HG02571 (cell line): ENCODE data around the gene PTX4.

Experiments
- ATAC-seq: cut with Tn5 transposase; IDR thresholded peaks from one replicate; pipeline ENCODE4 v1.9.1; 2021; ENCODE audit warnings: mild to moderate bottlenecking, moderate library complexity; ENCODE audit not compliant: unreplicated experiment

Gene PTX4, protein sequence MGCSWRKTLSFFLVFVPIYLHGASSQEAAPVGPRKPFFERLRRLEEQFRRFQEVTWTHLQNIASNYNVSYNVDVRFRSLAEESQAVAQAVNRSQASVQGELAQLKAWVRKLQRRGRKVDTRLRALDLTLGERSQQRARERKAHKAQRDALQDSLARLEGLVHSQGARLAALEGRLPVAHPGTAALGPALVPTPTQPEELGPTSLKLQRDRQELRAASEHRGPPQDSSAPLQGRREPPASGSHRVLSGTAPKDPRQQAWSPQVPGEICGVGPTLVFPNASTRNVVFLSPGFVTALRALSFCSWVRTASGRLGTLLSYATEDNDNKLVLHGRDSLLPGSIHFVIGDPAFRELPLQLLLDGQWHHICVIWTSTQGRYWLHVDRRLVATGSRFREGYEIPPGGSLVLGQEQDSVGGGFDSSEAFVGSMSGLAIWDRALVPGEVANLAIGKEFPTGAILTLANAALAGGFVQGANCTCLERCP

DNA sequence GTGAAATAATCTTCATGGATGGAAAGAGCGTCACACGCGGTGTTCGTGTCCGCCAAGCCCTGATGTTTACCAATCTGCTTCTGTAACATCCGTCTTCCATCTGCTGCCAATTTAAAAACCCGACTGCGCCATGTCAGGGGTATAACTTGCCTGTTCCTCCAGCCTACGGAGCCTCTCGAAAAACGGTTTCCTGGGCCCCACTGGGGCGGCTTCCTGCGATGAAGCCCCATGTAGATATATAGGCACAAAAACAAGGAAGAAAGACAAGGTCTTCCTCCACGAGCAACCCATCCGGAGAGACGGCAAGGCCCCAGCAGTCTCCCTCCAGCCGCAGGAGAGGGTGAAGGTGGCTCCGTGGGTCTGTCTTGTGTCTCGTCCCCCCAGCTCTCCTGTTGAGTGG, at the start of gene PTX4:
TSS of gene PTX4 (minus strand) at position 326 of the 400 bp plus-strand sequence. CDS start at position 291, 35 bp downstream.
- ATAC-seq: no peak

DNA sequence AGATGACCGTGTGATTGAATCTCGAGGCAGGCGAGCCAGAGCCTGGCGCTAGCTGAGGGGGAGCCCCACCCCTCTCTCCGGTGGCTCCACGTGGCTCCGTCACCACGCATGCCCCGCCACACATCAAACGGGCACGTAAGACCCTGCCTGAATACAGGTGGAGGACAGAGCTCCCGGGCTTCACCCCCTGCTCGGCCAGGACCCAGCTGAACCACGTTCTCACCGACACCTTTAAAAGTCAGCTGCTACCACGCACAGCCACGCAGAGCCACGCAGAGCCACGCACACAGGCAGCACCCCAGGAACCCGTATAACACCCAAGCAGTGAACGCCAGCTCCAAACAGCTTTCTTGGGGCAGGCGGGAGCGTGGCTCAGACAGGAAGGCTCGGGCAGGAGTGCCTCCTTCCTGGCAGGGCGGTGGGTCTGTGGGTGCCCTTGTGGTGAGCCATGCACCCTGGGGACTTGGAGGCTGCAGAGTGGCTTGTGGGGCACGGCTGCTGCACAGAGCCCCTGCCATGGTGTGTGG, 49.1 kb upstream of the PTX4 start:
- no peak for ATAC-seq

DNA sequence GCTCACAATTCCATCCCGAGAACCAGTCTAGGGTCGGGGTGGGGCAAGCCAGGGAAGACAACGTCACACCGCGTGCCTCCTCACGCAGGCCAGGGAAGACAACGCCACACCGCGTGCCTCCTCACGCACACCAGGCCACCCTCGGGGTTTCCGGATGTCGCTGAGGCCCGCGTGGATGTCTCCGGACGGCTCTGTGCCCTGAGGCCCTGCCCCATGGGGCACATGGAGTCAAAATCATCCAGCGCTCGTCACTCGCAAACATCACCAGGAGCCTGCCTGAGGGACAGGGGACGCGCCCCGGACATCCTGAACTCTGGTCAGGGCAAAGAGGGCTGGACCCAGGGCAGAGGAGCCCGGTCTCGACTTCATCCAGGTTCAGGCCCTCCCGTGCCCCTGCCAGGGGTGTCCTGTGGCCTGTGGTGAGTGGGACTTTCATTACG, 48.4 kb upstream of the PTX4 start:
- ATAC-seq: no peak

DNA sequence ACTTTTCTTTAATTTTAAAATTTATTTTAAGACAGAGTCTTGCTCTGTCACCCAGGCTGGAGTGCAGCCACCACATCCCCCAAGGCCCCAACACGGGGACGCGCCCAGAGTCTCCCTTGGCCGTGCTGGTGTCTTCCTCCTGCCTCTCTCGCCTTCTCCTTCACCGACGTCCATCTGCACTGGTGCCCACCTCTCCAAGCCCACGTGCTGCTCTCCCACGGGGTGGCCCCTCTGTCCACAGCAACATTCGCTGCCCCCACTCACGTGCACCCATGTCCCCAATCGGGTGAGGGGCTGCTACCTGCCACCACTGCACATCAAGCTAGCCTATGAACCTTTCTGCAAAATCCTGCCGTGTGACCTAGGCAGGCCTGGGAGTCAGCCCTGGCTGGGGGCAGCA, 47.9 kb upstream of the PTX4 start:
- no peak for ATAC-seq

DNA sequence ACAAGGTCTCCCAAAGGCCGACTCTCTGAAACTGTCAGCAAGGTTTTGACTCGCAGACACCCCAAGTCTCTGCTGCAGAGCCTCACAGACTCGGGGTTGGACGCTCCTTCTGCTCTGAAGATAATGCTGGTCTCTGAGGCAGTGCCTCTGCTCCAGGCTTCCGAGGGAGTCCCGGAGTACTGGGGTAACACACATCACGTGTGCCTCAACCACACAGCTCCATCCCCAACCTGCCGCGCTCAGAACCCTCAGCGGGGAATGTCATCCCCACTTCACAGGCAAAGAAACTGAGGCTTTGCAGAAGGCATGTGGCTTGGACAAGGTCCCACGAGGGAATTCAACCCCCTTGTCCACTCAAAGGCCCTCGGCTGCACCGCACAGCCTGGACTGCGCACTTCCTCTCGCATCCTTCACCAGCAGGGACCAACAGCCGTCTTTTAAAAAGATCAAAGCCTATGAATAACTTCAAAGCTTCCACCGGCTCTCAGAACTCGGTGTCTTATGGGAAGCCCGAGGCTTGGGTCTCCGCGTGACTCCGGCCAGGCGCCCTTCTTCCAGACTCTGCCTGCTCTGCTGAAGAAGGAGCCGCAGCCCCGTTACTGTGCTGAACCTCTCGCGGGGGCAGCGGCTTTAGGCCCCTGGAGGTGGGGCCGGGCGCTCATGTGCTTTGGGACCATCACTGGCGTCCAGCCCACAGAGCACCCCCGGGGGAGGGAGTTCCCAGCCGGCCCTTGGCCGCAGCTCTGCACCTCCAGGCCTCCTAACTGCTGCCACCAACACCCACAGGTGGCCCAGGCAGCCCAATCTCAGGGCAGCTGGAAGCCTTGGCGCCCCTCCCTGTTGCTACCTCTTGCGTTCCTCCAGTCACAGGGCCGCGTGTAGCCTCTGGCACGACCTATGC, 46.9 kb upstream of the PTX4 start:
- ATAC-seq: no peak

DNA sequence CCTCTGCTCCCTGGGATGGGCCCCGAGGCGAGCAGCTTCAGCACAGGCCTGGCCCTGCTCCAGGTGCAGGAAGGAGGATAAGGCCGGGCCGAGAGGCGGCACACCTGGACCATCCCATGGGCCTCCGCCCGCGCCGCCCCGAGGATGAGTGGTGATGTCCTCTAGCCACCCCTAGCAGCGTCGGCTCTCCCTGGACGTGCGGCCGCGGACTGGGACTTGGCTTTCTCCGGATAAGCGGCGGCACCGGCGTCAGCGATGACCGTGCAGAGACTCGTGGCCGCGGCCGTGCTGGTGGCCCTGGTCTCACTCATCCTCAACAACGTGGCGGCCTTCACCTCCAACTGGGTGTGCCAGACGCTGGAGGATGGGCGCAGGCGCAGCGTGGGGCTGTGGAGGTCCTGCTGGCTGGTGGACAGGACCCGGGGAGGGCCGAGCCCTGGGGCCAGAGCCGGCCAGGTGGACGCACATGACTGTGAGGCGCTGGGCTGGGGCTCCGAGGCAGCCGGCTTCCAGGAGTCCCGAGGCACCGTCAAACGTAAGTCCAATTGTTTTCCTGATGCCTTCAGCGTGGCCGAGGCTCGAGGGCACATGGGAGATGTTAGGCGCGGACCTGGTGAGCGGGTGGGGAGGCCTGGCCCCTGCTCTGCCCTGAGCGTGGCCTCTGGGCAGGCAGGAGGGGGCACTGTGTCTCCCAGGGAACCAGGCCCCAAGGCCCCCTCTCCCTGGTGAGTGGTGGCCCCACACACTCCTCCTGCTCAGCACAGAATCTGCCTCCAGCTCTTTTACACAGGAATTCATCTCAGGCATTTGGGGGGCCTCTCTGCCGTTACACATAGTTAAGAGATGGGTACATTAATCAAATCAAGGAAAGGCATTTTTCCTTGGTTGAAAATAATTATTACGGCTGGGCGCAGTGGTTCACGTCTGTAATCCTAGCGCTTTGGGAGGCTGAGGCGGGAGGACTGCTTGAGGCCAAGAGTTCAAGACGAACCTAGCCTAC, 45.6 kb upstream of the PTX4 start:
- ATAC-seq: no peak

DNA sequence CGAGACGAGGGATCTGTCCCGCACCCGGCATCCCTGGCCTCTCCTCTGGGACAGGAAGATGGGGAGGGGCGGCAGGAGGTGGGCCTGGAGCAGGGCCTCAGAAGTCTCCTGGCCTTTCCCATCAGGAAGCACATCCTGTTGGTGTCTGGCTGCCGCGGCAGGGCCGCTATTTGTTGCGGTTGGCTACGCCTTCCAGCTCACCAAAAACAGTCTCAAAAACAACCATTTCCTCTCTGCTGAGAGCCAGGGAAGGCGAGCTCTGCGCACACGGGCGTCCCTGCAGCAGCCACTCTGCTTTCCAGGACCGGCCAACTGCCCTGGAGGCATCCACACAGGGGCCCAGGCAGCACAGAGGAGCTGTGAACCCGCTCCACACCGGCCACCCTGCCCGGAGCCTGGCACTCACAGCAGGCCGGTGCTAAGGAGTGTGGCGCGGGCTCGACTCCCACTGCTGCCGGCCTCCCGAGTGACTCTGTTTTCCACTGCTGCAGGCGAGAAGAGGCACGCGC, 44.8 kb upstream of the PTX4 start, which contains the start of gene TMEM204:
TSS of gene TMEM204 (plus strand) at position 224 of the 509 bp plus-strand sequence. CDS start 610 bp downstream, outside the sequence.
- ATAC-seq: no peak

DNA sequence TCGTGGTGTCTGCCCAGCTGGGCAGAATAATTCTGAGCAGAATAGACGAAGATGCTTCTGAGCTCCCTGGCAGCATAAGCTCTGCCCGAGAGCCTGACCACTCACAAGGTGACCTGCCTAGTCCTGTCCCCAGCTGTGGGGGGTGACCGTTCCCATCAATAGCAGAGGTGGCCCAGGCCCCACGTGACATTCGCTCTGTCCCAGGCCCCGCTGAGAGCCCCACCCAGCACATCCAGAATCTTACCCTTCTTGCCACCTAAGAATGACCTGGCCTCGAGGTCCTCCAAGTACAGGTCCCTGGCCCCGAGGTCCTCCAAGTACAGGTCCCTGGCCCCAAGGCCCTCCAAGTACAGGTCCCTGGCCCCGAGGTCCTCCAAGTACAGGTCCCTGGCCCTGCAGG, 44.0 kb upstream of the PTX4 start:
- no peak for ATAC-seq

DNA sequence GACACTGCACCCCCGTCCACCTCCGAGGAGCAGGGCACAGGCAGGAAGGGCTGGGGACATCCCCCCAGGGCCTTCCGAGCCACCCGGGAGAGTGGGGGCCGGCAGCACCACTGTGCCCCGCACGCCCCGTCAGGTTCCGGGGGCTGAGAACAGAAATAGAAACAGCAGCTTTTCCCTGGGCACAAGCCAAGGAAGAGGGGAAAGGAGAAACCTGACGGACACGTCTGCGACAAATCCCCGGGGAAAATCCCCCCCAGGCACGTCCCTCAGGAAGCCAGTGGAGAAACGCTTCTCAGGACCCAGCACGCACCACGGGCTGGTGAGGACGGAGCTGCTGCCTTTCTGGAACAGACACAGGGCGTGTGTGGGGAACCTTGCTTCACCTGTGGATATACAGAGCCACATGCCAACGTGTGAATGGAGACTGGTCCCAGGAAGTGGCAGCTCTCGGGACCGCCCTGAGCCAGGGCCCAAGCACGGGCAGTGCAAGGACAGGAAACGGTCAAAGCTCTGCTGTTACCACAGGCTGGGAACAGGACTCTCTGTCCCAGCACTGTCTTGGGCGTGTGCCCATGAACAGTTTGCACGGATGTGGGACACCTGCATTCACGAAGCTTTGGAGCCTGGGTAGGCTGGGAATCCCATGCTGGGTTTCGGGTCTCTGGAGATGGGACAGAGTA, 43.5 kb upstream of the PTX4 start:
- ATAC-seq: no peak

DNA sequence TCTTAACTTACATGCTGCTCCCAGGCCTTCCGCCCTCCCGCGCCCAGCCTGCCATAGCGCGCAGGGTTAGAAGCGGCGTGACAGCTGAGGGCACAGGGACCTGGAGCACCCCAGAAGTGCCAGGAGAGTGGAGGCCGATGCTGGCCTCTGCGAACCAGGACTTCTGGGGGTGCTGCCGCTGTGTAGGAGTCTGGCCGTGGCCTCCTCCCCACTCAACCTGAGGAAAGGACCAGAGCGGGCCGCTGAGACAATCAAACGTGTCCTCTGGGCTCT, 42.8 kb upstream of the PTX4 start:
- no peak for ATAC-seq

DNA sequence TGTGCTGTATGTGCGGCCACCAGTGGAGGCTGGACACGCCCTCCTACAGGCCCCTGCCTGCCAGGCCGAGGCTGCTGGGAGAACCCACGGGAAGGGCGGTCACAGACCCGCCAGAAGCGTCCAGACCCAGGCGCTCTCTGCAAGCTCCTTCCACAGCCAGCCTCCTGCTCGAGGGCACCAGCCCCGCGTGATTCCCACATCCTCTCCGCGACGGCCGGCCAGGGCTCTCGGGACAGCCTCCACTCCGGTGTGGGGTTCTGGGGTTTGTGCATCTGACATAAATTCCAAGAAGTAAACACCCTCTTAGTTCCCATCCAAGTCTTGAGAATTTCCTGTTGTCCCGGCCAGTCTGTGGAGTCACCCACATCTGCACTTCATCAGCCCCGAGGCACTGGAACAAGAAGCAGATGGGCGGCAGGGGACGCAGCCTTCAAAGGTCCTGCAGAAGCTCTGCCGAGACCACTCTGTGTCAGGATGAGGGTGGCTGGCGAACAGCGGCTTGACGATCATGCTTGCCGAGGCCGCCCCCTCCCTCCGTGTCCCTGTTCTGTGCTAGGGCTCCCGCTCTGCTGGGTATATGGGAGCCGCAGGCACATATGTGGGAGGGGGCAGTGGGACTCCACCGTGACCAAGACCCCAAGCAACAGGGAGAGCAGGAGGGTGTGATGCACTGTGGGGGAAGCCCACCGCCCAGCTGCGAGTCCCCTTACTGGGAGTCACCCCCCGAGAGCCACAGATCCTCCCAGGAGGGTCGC, 42.3 kb upstream of the PTX4 start:
- ATAC-seq: no peak

DNA sequence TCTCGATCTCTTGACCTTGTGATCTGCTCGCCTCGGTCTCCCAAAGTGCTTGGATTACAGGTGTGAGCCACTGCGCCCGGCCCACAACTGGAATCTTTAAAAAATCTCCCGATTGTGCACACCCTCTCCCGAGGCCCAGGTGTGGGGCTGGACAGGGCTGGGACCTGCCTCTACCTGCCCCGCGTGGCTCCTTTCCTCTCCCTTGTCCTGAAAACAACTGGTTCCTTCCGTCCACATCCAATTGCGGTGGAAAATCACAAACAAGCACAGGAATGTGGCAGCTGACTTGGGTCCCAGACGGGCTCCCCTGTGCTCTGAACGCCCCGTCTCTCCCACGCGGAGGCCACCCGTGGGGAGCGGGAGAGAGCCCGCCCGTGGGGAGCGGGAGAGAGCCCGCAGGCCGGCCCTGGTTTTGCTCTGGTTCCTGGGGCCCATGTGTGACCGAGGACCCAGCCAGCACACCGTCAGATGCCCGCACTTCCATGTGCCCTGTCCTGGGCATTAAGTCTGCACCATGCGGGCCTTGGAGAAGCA, 41.7 kb upstream of the PTX4 start:
- no peak for ATAC-seq

DNA sequence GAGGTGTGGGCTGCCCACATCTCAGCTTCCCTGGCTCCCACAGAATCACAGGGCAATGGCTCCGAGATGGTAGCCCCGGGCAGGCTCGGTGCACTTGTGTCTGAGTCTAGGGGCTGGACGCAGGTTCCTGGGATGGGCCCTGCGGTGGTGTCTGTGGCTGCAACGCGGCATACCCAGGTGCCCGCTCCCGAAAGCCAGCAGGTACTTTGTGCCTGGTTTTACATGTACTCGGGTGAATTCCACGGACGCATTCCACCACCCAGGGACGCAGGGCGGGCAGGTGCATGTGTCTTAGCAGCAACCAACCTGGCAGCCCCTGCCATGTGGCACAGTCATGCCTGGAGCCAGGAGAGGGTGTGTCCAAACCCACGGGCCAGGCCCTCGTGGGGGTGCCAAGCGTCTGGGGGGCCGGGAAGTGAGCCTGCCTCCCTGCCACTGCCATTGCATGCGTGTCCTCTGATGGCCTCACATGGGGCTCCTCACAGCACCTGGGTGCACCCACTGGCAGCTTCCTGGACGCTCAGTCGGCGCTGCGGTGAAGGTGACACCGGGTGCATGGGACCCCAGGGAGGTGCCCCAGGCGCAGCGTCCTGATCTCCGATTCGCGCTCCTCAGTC, 40.3 kb upstream of the PTX4 start:
- ATAC-seq: no peak

DNA sequence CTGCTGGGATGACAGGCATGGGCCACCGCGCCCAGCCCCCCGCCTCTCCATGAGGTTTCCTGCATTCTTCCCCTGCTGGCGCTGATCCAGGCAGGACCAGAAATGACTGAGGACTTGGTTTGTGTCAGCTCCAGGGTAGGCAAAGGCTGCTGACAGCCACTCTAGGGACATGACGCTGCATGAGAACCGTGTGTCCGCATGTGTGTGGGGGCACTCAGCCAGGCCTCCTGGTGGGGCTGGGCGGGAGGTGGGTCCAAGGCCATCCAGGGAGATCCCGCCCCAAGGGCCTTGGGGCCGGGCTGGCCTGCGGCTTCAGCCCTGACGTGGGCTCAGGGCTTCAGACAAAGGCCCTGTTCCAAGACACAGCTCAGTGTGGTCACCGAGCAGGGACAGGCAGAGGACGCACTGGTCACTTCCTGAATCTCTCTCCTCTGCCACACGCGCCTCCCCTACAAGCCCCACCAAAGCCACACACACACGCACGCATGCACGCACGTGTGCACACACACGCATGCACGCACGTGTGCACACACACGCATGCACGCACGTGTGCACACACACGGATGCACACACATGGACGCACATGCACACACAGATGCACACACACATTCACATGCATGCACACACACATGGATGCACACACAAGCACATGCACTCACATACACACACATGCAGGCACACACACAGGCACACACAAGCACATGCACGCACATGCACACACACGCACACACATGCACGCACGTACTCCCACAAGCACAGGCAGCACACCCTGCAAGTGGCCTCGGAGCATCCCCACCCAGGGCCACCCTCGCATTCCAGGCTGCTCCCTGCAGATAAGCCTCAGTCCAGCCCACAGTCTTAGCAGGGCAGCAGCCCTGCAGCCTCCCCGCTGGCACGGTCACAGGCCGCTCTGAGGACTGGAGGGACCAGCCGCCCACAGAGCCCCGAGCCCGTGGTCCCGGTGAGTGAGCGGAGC, 39.4 kb upstream of the PTX4 start:
- ATAC-seq: no peak

DNA sequence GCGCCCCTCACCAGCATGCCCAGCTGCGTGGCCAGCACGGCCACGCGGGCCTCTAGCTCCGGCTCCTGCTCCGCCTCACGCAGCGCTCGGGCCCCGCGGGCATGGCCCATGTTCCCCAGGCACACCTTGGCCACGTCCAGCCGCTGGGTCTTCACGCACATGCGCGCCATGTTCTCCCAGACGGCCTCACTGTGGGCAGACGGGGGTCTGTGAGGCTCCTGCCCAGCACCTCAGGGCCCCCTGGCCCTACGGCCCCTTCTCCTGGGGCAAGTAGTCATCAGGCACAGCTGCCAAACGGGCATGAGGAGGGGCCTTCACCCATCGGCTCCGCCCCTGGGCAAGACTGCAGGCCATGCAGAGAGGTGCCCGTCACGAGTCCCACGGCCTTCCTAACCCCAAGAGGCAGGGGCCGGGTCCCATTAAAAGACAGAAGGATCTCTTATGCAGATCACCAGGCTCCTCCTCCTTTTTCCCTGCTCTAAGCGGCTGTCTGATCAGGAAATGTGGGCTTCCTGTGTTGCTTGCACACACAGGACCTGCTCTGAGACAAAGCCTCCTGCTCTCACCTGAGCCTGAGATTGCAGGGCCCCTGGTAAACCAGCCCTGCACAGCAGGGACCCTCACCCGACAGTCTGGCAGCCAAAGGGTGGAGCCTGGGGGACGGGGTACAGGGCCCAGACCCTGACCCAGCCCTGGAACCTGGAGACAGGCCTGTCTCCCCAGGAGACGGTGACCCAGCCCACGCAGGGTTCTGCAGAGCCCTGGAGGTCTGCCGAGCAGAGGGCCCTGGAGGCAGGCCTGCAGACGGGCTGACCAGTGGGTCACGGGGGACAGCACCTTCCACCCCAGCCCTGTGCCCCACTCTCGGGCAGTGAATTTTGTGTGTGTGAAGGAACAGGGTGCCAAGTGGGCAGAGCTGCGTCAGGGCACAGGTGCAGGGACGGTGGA, 38.1 kb upstream of the PTX4 start:
- no peak for ATAC-seq
